Testis (tissue), 3 donors: ENCODE results near the gene TTC28. TPM values are rescaled to one million over a fixed set of nuclear protein-coding genes. Genes with fewer than 3 reads are reported as not detected.

Source experiments
- DNase-seq: peaks from one replicate; pipeline ENCODE4 v3.0.0-alpha.2; 2019
- H3K27ac ChIP-seq, 2 donors: fragments of 200-600 bp; sonication (generic); one replicate each; pipeline ENCODE4 v1.5.1; 2019
- H3K27me3 ChIP-seq: fragments of 200-600 bp; sonication (generic); one replicate; pipeline ENCODE4 v1.5.1; 2019
- H3K36me3 ChIP-seq: fragments of 200-600 bp; sonication (generic); one replicate; pipeline ENCODE4 v1.5.1; 2017; ENCODE audit warnings: low read depth; ENCODE audit errors: missing control alignments
- H3K4me1 ChIP-seq: fragments of 200-600 bp; sonication (generic); one replicate; pipeline ENCODE4 v1.5.1; 2019
- H3K4me3 ChIP-seq, 2 donors: fragments of 200-600 bp; sonication (generic); one replicate each; pipeline ENCODE4 v1.5.1; 2017 to 2019
- H3K9me3 ChIP-seq: fragments of 200-600 bp; sonication (generic); one replicate; pipeline ENCODE4 v1.5.1; 2017
- POLR2A ChIP-seq: fragments of 450-650 bp; IDR thresholded peaks from one replicate; pipeline ENCODE4 v1.6.1; 2017; ENCODE audit warnings: antibody characterized with exemption, mild to moderate bottlenecking, moderate library complexity
- WGBS, 2 donors: methylation state at CpG; one replicate each; pipeline ENCODE4 v1.1.5; 2018; 5-methylcytosine and 5-hydroxymethylcytosine counted together
- intact Hi-C: fragments of 100-400 bp; cut with DNase I; formaldehyde crosslinking; loops from one replicate; pipeline ENCODE4 v1.15.1; 2023; ENCODE audit warnings: low total_unique reads
- polyA plus RNA-seq: library from polyadenylated mRNA; stranded (reverse); fragments of 350-450 nt; fragmentation: Illumina TruSeq; extraction: RNeasy Lipid Tissue Mini Kit (QIAGEN cat#74804); gene quantifications from one replicate; pipeline ENCODE4 v1.2.3, GENCODE V29; 2014; ENCODE audit warnings: low read depth, low replicate concordance; ENCODE audit not compliant: insufficient read depth
- total RNA-seq, 2 donors: library from RNA; depleted of rRNA; stranded (reverse); fragments of >200 nt; gene quantifications; one replicate each; pipeline ENCODE4 v1.2.3, GENCODE V29; 2016
- TF ChIP-seq, protein P1 (sequence below), 3 experiments: fragments of 450-650 bp in 2 of 3; fragments of 200-600 bp in 1 of 3; sonication (generic) in 1 of 3; IDR thresholded peaks; one replicate each; pipeline ENCODE4 v1.5.1; 2016 to 2019; ENCODE audit warnings: antibody characterized with exemption in 3 of 3, mild to moderate bottlenecking in 2 of 3, moderate library complexity in 1 of 3

TTC28 gene
- total and polyA plus RNA-seq, 3 donors from 2014 or later, result 29.4 to 121 (median 75.5) TPM

DNA sequence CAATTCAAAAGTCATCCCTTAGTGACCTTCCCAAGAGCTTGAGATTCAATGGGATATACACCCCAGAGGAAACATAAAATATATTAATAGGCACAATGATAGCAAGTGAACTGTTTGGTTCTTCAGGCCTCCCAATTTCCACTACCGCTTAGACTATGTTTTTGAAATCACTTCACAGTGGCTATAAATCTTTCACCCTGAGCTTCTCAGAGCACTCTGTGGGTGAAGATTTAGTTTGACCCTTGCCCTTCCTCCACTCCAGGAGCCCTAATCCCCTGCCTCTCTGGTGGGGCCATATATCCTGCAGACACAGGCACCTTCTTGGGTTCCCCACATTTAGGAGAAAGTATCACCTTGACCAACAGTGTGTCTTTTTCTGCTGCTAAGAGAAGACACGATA is 573.7 kb downstream of the TTC28 start:
- intact Hi-C loops, result no loop called here
- Histone ChIP-seq H3K27ac (no peak overlapping the region), H3K4me1 (no peaks in the 10 kb centered on the region), H3K9me3 (no peaks in the 10 kb centered on the region), H3K27me3 (no peaks in the 10 kb centered on the region), H3K36me3 (no peaks in the 10 kb centered on the region), H3K4me3 (no peak overlapping the region)
- DNase-seq, result no peak
- no peak for TF ChIP-seq POLR2A
- TF ChIP-seq, protein P1, sequence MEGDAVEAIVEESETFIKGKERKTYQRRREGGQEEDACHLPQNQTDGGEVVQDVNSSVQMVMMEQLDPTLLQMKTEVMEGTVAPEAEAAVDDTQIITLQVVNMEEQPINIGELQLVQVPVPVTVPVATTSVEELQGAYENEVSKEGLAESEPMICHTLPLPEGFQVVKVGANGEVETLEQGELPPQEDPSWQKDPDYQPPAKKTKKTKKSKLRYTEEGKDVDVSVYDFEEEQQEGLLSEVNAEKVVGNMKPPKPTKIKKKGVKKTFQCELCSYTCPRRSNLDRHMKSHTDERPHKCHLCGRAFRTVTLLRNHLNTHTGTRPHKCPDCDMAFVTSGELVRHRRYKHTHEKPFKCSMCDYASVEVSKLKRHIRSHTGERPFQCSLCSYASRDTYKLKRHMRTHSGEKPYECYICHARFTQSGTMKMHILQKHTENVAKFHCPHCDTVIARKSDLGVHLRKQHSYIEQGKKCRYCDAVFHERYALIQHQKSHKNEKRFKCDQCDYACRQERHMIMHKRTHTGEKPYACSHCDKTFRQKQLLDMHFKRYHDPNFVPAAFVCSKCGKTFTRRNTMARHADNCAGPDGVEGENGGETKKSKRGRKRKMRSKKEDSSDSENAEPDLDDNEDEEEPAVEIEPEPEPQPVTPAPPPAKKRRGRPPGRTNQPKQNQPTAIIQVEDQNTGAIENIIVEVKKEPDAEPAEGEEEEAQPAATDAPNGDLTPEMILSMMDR (IDR thresholded peaks at IDR 0.05), result no peak
- WGBS, 2 donors, result 73 to 78% methylated on average over 2 of the region's 2 CpGs

DNA sequence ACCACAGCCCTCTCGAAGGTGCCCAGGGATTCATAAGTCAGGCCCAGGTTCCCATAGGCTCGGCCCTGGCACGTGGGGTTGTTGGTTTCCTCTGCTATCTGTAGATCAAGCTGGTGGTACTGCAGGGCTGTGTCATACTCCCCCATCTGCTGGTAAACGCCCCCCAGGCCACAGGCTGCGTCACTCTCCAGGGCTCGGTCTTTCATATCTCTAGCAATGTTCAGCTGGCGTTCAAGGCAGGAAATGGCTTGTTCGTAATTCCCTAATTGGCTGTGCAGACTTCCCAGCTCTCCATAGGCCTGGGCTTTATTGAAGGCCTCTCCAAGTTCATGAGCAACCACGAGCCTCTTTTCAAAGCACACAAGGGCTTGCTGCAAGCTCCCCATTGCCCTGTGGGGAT is 574.2 kb downstream of the TTC28 start:
- no peak for DNase-seq
- Histone ChIP-seq H3K4me1 (no peaks in the 10 kb centered on the region), H3K9me3 (no peaks in the 10 kb centered on the region), H3K27ac (no peak overlapping the region), H3K4me3 (no peak overlapping the region), H3K36me3 (no peaks in the 10 kb centered on the region), H3K27me3 (no peaks in the 10 kb centered on the region)
- WGBS, 2 donors, result 84 to 86% methylated on average over 8 to 9 of the region's 9 CpGs
- TF ChIP-seq POLR2A, result no peak
- TF ChIP-seq, protein P1 (IDR thresholded peaks at IDR 0.05), result no peak
- intact Hi-C loops, result no loop called here

DNA sequence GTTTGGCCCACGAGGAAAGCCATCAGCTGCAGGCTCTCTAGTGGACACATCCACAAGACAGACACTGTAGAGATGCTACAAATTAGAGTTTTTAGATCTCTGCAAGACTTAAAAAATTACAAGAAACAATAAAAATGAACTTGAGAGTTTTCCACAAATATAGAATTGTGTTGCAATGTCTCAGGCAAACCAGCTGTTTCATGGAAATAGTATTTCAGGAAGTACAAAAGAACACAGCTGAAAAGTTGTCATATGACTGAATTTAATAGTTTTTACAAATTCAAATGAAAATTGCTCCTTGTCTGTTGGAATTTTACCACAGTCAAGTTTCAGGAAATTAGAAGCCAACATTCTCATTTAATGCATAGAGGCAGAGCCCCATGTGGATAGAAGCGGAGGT is 576.0 kb downstream of the TTC28 start:
- no peaks in the 10 kb centered on the region for H3K9me3 ChIP-seq
- H3K27ac ChIP-seq, result no peak overlapping the region
- no peaks in the 10 kb centered on the region for H3K27me3 ChIP-seq
- TF ChIP-seq, protein P1 (IDR thresholded peaks at IDR 0.05), result no peak
- no peak for TF ChIP-seq POLR2A
- no peaks in the 10 kb centered on the region for H3K4me1 ChIP-seq
- no peaks in the 10 kb centered on the region for H3K36me3 ChIP-seq
- no peak for DNase-seq
- 79 to 92% methylated on average over 2 of the region's 2 CpGs for WGBS, 2 donors
- H3K4me3 ChIP-seq, result no peak overlapping the region
- intact Hi-C loops, result no loop called here

DNA sequence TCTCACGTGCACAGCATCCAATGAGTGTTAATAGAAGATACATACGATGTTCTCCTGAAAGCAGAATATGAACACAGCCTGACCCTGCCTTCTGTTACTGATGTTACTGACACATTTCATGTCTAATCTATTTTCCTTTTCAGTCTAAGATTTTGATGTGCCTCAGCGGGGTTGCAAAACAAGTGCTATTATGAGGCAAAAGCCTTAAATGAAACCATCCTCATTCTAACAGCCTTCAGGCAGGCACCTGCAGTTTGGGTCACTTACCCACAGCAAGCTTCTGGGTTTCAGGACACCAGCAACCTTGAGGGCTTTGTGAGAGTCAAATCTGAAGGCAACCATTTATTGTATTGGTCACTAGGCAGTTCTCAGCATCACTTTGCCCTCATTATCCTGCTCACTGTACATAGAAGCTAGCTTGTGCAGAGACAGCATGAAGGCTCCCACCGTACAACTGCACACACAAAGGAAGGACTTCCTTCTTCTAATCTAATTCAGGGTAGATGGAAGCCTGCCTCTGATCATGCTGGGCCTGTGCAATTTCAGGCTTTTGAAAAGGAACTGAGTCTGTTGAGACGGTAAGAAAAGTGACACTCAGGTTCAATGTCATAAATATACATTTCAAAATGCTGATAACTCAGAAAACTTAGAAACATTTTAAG is 577.4 kb downstream of the TTC28 start:
- DNase-seq, result no peak
- WGBS, 2 donors, result 77 to 82% methylated on average over 5 of the region's 5 CpGs
- no peak overlapping the region for H3K4me3 ChIP-seq
- intact Hi-C loops, result no loop called here
- H3K9me3 ChIP-seq, result no peaks in the 10 kb centered on the region
- H3K27ac ChIP-seq, result no peak overlapping the region
- H3K4me1 ChIP-seq, result no peaks in the 10 kb centered on the region
- TF ChIP-seq, protein P1 (IDR thresholded peaks at IDR 0.05), result no peak
- TF ChIP-seq POLR2A, result no peak
- no peaks in the 10 kb centered on the region for H3K27me3 ChIP-seq
- H3K36me3 ChIP-seq, result no peaks in the 10 kb centered on the region

DNA sequence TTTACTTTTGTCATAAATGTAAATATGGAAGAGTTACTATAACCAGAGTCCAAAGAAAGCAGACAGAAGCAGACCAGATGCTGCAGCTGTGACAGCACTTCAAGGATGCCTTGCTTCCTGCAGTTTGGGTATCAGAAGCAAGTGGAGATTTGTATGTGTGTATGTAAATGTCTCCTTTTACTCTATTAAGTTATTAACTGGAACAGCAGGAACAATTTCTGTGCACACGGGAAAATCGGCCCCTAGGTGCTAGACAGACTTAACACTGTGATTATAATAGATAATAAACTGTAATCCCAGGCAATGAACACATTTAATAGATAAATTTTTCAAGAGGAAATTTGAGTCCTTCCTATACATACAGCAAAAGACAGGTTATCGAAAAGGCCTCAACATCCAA is 582.0 kb downstream of the TTC28 start:
- no peaks in the 10 kb centered on the region for H3K36me3 ChIP-seq
- intact Hi-C loops, result no loop called here
- H3K4me1 ChIP-seq, result no peaks in the 10 kb centered on the region
- no peaks in the 10 kb centered on the region for H3K9me3 ChIP-seq
- DNase-seq, result no peak
- TF ChIP-seq POLR2A, result no peak
- TF ChIP-seq, protein P1 (IDR thresholded peaks at IDR 0.05), result no peak
- no peak overlapping the region for H3K4me3 ChIP-seq
- 89 to 97% methylated on average over 3 of the region's 3 CpGs for WGBS, 2 donors
- no peaks in the 10 kb centered on the region for H3K27me3 ChIP-seq
- H3K27ac ChIP-seq, result no peak overlapping the region
